ENCODE measurements around the gene GPN1.
"Not testable (repeated sequence)": the region's sequence is repeated elsewhere in the genome, so short reads cannot be mapped to it uniquely, and the experiment has no call there.

Gene GPN1

GRCh38 chr2:27672723-27673486 is 44.1 kb downstream of the GPN1 start:
- no peak for DNase-seq

DNA sequence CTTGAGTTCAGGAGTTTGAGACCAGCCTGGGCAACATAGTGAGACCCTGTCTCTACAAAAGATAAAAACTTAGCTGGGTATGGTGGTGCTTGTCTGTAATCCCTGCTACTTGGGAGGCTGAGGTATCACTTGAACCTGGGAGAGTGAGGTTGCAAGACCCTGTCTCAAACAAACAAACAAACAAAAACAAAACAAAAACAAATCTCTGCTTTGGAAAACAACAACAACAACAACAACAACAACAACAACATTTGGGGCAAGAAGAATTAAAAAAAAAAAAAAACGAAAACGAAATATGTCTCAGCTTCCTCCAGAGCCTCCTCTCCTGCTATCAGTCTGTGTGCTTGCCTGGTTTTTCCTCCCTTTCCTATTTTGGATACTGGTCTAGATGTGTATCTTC is 51.7 kb downstream of the GPN1 start:
- DNase-seq: no peak

DNA sequence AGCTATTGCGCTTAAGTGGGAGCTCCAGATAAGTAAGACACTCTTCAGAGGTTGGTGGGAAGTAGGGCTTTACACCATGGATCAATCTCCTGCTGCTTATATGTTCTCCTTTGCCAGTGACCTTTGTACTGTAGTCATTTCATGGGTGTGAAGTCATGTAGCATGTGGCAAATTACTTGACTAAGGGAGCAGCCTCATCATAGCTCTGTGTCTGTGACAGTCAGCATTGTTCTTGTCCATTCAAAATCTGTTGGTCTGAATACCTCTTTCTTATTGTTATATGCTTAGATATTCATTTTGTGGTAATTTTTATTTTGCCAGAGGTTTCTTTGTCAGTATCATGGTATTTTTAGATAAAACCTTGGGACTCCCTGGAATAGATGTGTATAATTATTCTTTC is 53.0 kb downstream of the GPN1 start:
- DNase-seq: no peak

DNA sequence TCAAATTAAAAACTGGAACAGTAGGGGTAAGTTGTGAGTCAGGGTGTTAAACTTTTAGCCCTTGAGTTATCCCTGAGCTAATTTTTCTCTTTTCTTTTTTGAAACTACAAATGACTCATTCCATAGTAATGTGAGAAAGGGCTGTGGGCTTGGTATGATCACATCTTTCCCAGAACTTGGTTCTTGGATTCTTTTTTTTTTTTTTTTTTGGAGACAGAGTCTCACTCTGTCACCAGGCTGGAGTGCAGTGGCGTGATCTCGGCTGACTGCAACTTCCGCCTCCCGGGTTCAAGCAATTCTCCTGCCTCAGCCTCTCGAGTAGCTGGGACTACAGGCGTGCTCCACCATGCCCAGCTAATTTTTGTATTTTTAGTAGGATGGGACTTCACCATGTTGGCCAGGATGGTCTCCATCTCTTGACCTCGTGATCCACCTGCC is 53.5 kb downstream of the GPN1 start:
- peak in 1 of 2 experiments; percentile 30 for DNase-seq

- DNase-seq: peak; percentile 87 to 92
These were observed 54.7 kb downstream of the GPN1 start for GRCh38 chr2:27683390-27684071.

- DNase-seq: not testable (repeated sequence)
These were observed 56.2 kb downstream of the GPN1 start for GRCh38 chr2:27685006-27685405.

GRCh38 chr2:27685577-27685976 is 56.7 kb downstream of the GPN1 start:
- no peak for DNase-seq

DNA sequence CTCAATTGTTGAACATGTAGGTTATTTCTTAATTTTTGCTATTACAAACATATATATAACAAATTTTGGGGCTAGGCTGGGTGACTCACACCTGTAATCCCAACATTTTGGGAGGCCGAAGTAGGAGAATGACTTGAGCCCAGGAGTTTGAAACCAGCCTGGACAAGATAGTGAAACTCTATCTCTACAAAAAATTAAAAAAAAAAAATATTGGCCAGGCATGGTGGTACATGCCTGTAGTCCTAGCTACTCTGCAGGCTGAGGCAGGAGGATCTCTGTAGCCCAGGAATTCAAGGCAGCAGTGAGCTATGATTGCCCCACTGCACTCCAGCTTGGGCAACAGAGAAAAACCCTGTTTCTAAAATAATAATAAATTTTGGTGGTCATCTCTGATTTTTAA is 58.4 kb downstream of the GPN1 start:
- no peak for DNase-seq

DNA sequence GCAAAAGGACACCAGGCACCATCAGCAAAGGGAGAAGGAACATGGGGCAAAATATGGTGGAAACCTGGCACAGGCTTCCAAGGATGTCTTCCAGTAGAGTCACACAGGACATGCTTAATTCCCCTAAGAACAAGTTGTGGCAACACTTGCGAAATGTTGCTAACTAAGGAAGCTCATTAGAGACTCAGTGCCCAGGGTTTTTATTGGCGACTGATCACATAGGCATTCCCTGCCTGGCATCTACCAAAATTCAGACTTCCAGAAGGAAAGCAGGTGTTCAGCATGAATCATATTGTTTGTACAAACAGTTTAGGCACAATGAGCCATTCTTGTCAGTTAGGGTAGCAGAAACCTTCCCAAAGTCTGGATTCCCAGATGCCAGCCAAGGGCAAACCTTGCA is 60.6 kb downstream of the GPN1 start:
- DNase-seq: no peak

GRCh38 chr2:27690052-27690451 is 61.2 kb downstream of the GPN1 start:
- no peak for DNase-seq

DNA sequence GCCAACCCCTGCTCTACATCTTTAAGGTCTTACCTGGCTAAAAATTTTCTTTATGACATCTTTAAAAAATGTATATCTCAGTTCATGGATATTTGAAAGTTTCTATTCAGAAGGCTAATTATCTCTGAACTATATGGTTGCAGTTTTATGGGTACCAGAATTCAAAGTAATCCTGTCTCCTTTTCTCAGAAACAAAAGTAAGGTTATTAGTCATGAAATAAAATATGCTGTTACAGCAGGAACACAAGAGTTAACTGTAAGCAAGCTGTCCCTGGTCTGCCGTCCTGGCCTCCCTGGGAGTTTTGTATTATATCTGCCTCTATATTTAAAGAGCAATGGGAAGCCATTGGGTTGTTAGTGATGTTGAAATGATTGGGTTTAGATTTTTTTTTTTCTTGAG is 68.8 kb downstream of the GPN1 start:
- no peak for DNase-seq

Measured in activated CD4-positive, alpha-beta T cell treated with anti-CD3 and anti-CD28 coated beads, Interleukin-2, amount 50 U/mL, for 48 hours (primary cell).